A673 (cell line): ENCODE measurements around the gene SEC16A.

Source experiments
- EZH2 ChIP-seq: fragments of 200-600 bp; sonication (generic); IDR thresholded peaks from 2 replicates; pipeline ENCODE4 v1.6.1; 2017; ENCODE audit warnings: borderline replicate concordance, low read depth, mild to moderate bottlenecking, mixed read lengths, antibody characterized with exemption, low read length; ENCODE audit not compliant: poor library complexity, severe bottlenecking
- TF ChIP-seq, protein P1 (sequence below): fragments of 300-800, 200-600 bp; sonication (generic); conservative IDR thresholded peaks from 2 replicates; pipeline ENCODE4 v1.5.1; 2017; ENCODE audit warnings: low read depth, mild to moderate bottlenecking, antibody characterized with exemption, low read length, moderate library complexity, mixed read lengths

DNA sequence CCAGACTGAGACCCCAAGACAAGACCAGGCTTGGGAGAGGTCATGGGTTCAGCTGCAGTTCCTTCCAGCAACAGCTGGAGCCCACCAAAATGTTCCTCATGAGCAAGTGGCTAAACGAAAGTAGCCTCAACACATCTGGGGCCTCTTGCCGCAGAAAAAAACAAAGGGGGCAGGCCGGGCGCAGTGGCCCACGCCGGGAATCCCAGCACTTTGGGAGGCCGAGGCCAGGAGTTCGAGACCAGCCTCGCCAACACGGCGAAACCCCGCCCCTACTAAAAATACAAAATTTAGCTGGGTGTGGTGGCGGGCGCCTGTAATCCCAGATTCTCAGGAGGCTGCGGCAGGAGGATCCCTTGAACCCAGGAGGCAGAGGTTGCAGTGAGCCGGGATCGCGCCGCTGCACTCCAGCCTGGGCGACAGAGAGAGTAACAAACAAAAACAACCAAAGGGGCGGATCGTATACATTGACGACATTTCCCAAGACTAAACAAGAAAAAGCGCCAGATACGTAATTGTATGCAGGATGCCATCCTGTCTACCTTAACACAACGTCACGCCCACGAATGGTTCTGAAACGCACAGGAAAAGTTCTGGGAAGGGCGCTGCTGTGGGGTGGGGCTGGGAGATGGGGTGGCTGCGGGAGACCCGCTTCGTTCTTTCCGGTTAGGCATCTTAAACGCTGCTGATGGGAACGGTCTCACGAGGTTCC lies 44.8 kb downstream of the SEC16A start:
- TF ChIP-seq, protein P1, sequence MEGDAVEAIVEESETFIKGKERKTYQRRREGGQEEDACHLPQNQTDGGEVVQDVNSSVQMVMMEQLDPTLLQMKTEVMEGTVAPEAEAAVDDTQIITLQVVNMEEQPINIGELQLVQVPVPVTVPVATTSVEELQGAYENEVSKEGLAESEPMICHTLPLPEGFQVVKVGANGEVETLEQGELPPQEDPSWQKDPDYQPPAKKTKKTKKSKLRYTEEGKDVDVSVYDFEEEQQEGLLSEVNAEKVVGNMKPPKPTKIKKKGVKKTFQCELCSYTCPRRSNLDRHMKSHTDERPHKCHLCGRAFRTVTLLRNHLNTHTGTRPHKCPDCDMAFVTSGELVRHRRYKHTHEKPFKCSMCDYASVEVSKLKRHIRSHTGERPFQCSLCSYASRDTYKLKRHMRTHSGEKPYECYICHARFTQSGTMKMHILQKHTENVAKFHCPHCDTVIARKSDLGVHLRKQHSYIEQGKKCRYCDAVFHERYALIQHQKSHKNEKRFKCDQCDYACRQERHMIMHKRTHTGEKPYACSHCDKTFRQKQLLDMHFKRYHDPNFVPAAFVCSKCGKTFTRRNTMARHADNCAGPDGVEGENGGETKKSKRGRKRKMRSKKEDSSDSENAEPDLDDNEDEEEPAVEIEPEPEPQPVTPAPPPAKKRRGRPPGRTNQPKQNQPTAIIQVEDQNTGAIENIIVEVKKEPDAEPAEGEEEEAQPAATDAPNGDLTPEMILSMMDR: no peak
- no peak for TF ChIP-seq EZH2
